Endothelial cell of umbilical vein (primary cell): Measurements from ENCODE around the gene KCNQ2. TPM values are rescaled to one million over a fixed set of nuclear protein-coding genes. Genes with fewer than 3 reads are reported as not detected.

Experiments used
- BruUV-seq: library from RNA; stranded (reverse); fragments of 400-500 nt; replicated peaks from 2 replicates; lab custom pipeline; 2021; lab: Mats Ljungman, UMichigan
- CTCF ChIA-PET: fragments of 300-600, 350-600 bp; sonication (Branson Sonifier 250); formaldehyde crosslinking; loops from one replicate; lab custom pipeline; 2021; ENCODE audit warnings: antibody characterized with exemption, inconsistent platforms; lab: Charles Lee
- POLR2A ChIA-PET: fragments of 300-600, 350-600 bp; sonication (Branson Sonifier 250); formaldehyde crosslinking; loops from one replicate; lab custom pipeline; 2021; ENCODE audit warnings: antibody characterized with exemption, inconsistent platforms; lab: Charles Lee
- DNase-seq: peaks from one replicate; pipeline ENCODE4 v3.0.0-alpha.2; 2011; ENCODE audit warnings: low read depth, low spot score
- FAIRE-seq: peaks from 2 replicates; lab custom pipeline; 2011; peaks lifted over from hg19 to GRCh38; lab: Jason Lieb, UNC
- H2AFZ ChIP-seq: 2 replicates; pipeline ENCODE4 v1.6.0; 2012; ENCODE audit warnings: low read depth, low read length, control low read depth, inconsistent platforms
- H3K27ac ChIP-seq: 2 replicates; pipeline ENCODE4 v1.5.1; 2011; ENCODE audit warnings: low read depth, mild to moderate bottlenecking, control low read depth, low read length, moderate library complexity; ENCODE audit not compliant: insufficient read depth
- H3K27me3 ChIP-seq, 2 experiments: 2 replicates each; pipeline versions ENCODE4 v1.6.0 to v1.6.1; 2011; ENCODE audit warnings: low read length in 2 of 2, mixed read lengths in 1 of 2; ENCODE audit not compliant: control insufficient read depth in 2 of 2, insufficient read depth in 2 of 2
- H3K36me3 ChIP-seq, 2 experiments: 2 replicates in 1 of 2; 3 replicates in 1 of 2; pipeline ENCODE4 v1.5.1; 2011; ENCODE audit warnings: low read length in 2 of 2, mild to moderate bottlenecking in 1 of 2, moderate library complexity in 1 of 2; ENCODE audit not compliant: control insufficient read depth in 2 of 2, insufficient read depth in 2 of 2; ENCODE audit errors: extremely low read depth in 1 of 2
- H3K4me1 ChIP-seq: 3 replicates; pipeline ENCODE4 v1.5.1; 2011; ENCODE audit warnings: mild to moderate bottlenecking, low read length; ENCODE audit not compliant: control insufficient read depth, insufficient read depth; ENCODE audit errors: extremely low read depth
- H3K4me2 ChIP-seq: 2 replicates; pipeline ENCODE4 v1.6.1; 2011; ENCODE audit warnings: low read length, control low read depth, mixed read lengths; ENCODE audit not compliant: insufficient read depth
- H3K4me3 ChIP-seq, 3 experiments: fragments of 200-600 bp in 1 of 3; sonication (generic), shearing (Covaris generic) in 1 of 3; replicated peaks in 1 of 3; 2 replicates each; pipeline ENCODE4 v1.5.1; 2011 to 2016; ENCODE audit warnings: control low read depth in 3 of 3, low read length in 3 of 3, mild to moderate bottlenecking in 2 of 3, inconsistent platforms in 1 of 3, low read depth in 1 of 3, moderate library complexity in 1 of 3; ENCODE audit not compliant: insufficient read depth in 1 of 3
- H3K79me2 ChIP-seq: 2 replicates; pipeline ENCODE4 v1.6.0; 2012; ENCODE audit warnings: low read length, inconsistent platforms; ENCODE audit not compliant: control insufficient read depth, insufficient read depth
- H3K9ac ChIP-seq: replicated peaks from 2 replicates; pipeline ENCODE3; 2011; ENCODE audit warnings: low read length, control low read depth; ENCODE audit not compliant: insufficient read depth; ENCODE audit errors: extremely low read depth
- H3K9me1 ChIP-seq: replicated peaks from 3 replicates; pipeline ENCODE4 v1.6.0; 2011; ENCODE audit warnings: mild to moderate bottlenecking, low read length; ENCODE audit not compliant: control insufficient read depth, insufficient read depth; ENCODE audit errors: extremely low read depth
- H3K9me3 ChIP-seq: replicated peaks from 2 replicates; pipeline ENCODE4 v1.5.1; 2012; ENCODE audit warnings: low read length, inconsistent platforms; ENCODE audit not compliant: control insufficient read depth, insufficient read depth
- H4K20me1 ChIP-seq: replicated peaks from 2 replicates; pipeline ENCODE3; 2011; ENCODE audit warnings: mild to moderate bottlenecking, low read length; ENCODE audit not compliant: control insufficient read depth, insufficient read depth; ENCODE audit errors: extremely low read depth
- EZH2 ChIP-seq: IDR thresholded peaks from 2 replicates; pipeline ENCODE4 v1.6.1; 2012; ENCODE audit warnings: borderline replicate concordance, low read depth, mild to moderate bottlenecking, moderate library complexity, low read length, inconsistent platforms; ENCODE audit not compliant: severe bottlenecking
- FOS ChIP-seq: IDR thresholded peaks from 2 replicates; pipeline ENCODE4 v1.6.1; 2011; ENCODE audit warnings: mild to moderate bottlenecking, low read length, moderate library complexity, borderline replicate concordance; ENCODE audit not compliant: insufficient read depth
- GATA2 ChIP-seq: IDR thresholded peaks from 2 replicates; pipeline ENCODE4 v1.7.0; 2011; ENCODE audit warnings: low read depth, mild to moderate bottlenecking, moderate library complexity, mixed read lengths, low read length; ENCODE audit not compliant: insufficient read length, insufficient read depth
- JUN ChIP-seq: IDR thresholded peaks from 2 replicates; pipeline ENCODE4 v1.6.1; 2011; ENCODE audit warnings: borderline replicate concordance, low read depth; ENCODE audit not compliant: insufficient read length, insufficient read depth
- MYC ChIP-seq: IDR thresholded peaks from one replicate; pipeline ENCODE4 v1.6.1; 2011; ENCODE audit warnings: mild to moderate bottlenecking, low read depth, low read length
- POLR2A ChIP-seq: IDR thresholded peaks from 2 replicates; pipeline ENCODE4 v1.6.1; 2012; ENCODE audit warnings: low read depth, mild to moderate bottlenecking, control low read depth, low read length
- POLR2AphosphoS5 ChIP-seq: IDR thresholded peaks from 2 replicates; pipeline ENCODE4 v1.6.1; 2012; ENCODE audit warnings: low read depth, mild to moderate bottlenecking, control low read depth, low read length, moderate library complexity; ENCODE audit not compliant: insufficient read depth
- dilution Hi-C: fragments of 300-500 bp; cut with MboI; formaldehyde crosslinking; loops from one replicate; pipeline ENCODE4 v1.15.0; 2019; ENCODE audit warnings: low sequenced_read_pairs; ENCODE audit not compliant: extremely low pct_ligation_motif_present
- intact Hi-C: fragments of 100-400 bp; cut with micrococcal nuclease; formaldehyde crosslinking; loops from one replicate; pipeline ENCODE4 v1.10.0; 2022
- polyA plus RNA-seq, 4 experiments: library from polyadenylated mRNA; depleted of rRNA in 3 of 4; stranded (reverse) in 3 of 4; unstranded in 1 of 4; fragments of >200 nt; gene quantifications; 2 replicates each; pipeline versions ENCODE4 v1.2.1 to v1.2.3, GENCODE V29; 2011 to 2012; ENCODE audit warnings: missing spikeins in 1 of 4
- total RNA-seq: library from RNA; stranded (reverse); gene quantifications from 2 replicates; pipeline ENCODE4 v1.2.3, GENCODE V29; 2021
- TF ChIP-seq, protein P1 (sequence below): IDR thresholded peaks from 2 replicates; pipeline ENCODE4 v1.6.1; 2011; ENCODE audit not compliant: insufficient read depth, insufficient read length
- TF ChIP-seq, protein P2 (sequence below), 2 donors: IDR thresholded peaks; 1 replicate in 1 of 2; 2 replicates in 1 of 2; pipeline ENCODE4 v1.5.1; 2011; ENCODE audit warnings: low read length in 2 of 2, mild to moderate bottlenecking in 2 of 2, moderate library complexity in 2 of 2, control low read depth in 1 of 2, inconsistent platforms in 1 of 2, low read depth in 1 of 2; ENCODE audit not compliant: insufficient read depth in 1 of 2; ENCODE audit errors: extremely low read depth in 1 of 2

Gene KCNQ2
- total and polyA plus RNA-seq, 2 donors (not counting 3 experiments of a cell fraction or from before 2014, with no cell fraction given), result not detected

DNA sequence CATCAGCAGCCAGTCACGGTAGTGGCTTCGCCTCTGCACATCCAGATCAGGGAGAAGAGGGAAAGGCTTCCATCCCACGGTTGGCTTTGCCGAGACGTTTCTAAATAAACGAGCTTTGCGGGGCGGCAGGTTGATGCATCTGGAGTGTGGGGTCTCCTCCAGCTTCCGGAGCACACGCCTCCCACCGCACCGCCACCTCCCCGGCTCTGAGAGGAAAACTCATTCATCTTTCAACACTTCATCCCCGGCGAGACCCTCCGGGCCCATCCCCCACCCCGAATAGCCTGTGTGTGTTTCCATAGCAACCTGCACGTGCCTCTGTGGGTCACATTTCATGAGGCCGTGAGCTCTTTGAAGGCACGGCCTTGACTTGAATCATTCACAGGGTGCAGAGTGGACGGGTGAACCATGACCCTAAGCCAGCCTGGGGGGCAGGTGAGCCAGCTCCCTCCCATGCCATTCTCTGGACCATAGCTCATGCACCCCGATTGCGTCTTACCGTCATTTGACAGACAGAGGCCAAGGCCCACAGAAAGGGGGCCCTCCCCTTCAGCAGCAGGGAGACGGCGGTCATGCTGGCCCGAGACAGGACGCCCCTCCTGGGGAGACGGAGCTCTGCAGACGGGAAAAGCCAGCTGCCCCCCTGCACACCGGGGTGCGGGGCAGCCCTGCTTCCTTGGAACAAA, 95.1 kb downstream of the KCNQ2 start:
- Histone ChIP-seq H3K79me2 (no peaks in the 10 kb centered on the region), H3K9me3 (no peaks in the 10 kb centered on the region), H4K20me1 (no peaks in the 10 kb centered on the region), H3K4me2 (no peak overlapping the region), H3K27me3 (peaks cover 0 to 3% of the 10 kb centered on the region in 2 experiments), H3K4me3 (no peak overlapping the region), H3K36me3 (no peaks in the 10 kb centered on the region), H3K4me1 (no peaks in the 10 kb centered on the region), H3K9ac (no peak overlapping the region), H3K9me1 (no peaks in the 10 kb centered on the region), H2AFZ (no peak overlapping the region), H3K27ac (no peak overlapping the region)
- no TSS peak for BruUV-seq
- POLR2A ChIA-PET, result no interaction called here
- intact Hi-C loops, result no loop called here
- dilution Hi-C loops, result no loop called here
- CTCF ChIA-PET, result interaction anchor here (1.0 to 2.9 kb wide), 7 partner anchors 12 to 352 kb away, joined by 3 to 28 read pairs (median 4); partner anchors contain the start of gene CHRNA4
- FAIRE-seq (no peak), DNase-seq (no peak)
- TF ChIP-seq MYC, result no peak
- no peak for TF ChIP-seq GATA2
- TF ChIP-seq POLR2A, result no peak
- no peak for TF ChIP-seq POLR2AphosphoS5
- TF ChIP-seq JUN, result no peak
- TF ChIP-seq, protein P1, sequence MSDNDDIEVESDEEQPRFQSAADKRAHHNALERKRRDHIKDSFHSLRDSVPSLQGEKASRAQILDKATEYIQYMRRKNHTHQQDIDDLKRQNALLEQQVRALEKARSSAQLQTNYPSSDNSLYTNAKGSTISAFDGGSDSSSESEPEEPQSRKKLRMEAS, result no peak
- TF ChIP-seq EZH2, result no peak
- TF ChIP-seq, protein P2, sequence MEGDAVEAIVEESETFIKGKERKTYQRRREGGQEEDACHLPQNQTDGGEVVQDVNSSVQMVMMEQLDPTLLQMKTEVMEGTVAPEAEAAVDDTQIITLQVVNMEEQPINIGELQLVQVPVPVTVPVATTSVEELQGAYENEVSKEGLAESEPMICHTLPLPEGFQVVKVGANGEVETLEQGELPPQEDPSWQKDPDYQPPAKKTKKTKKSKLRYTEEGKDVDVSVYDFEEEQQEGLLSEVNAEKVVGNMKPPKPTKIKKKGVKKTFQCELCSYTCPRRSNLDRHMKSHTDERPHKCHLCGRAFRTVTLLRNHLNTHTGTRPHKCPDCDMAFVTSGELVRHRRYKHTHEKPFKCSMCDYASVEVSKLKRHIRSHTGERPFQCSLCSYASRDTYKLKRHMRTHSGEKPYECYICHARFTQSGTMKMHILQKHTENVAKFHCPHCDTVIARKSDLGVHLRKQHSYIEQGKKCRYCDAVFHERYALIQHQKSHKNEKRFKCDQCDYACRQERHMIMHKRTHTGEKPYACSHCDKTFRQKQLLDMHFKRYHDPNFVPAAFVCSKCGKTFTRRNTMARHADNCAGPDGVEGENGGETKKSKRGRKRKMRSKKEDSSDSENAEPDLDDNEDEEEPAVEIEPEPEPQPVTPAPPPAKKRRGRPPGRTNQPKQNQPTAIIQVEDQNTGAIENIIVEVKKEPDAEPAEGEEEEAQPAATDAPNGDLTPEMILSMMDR (IDR thresholded peaks at IDR 0.05; ENCODE audit: extremely low read depth in 1 of 2, insufficient read depth in 1 of 2, low read depth in 1 of 2, low read length in 2 of 2), result no peak
- no peak for TF ChIP-seq FOS
